Gastroesophageal sphincter (tissue), 3 donors: ENCODE data around the gene MYD88.

Source experiments
- EP300 ChIP-seq: sonication (generic); formaldehyde crosslinking; IDR thresholded peaks from one replicate; pipeline ENCODE4 v1.6.1; 2017; ENCODE audit warnings: antibody characterized with exemption, mild to moderate bottlenecking
- POLR2A ChIP-seq, 2 donors: fragments of 450-650 bp; IDR thresholded peaks; one replicate each; pipeline ENCODE4 v1.6.1; 2017; ENCODE audit warnings: antibody characterized with exemption in 2 of 2, mild to moderate bottlenecking in 2 of 2, moderate library complexity in 1 of 2
- TF ChIP-seq, protein P1 (sequence below), 4 experiments: fragments of 200-600 bp in 2 of 4; fragments of 450-650 bp in 2 of 4; sonication (generic) in 1 of 4; IDR thresholded peaks; one replicate each; pipeline ENCODE4 v1.5.1; 2017 to 2019; ENCODE audit warnings: antibody characterized with exemption in 4 of 4, mild to moderate bottlenecking in 2 of 4, moderate library complexity in 2 of 4

DNA sequence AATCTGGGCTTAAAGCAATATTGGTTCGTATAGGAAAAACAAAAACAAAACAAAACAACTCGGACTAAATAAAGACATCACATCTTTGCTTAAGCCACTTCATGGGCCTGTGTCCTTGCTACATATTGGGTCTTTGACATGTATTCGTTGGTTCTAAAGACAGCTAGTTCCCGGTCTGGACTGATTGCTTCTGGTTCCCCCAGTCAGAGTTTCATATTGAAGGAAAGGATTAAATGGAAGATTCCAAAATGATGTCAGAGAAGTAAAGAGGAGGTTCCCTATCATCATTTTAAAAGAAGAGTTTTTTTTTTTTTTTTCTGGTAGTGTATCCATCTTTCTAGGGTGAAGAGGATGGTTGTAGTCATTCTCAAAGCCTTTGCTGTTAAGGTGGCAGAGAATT lies 29.1 kb downstream of the MYD88 start:
- no peak for TF ChIP-seq POLR2A (IDR thresholded peaks at IDR 0.05)
- TF ChIP-seq, protein P1, sequence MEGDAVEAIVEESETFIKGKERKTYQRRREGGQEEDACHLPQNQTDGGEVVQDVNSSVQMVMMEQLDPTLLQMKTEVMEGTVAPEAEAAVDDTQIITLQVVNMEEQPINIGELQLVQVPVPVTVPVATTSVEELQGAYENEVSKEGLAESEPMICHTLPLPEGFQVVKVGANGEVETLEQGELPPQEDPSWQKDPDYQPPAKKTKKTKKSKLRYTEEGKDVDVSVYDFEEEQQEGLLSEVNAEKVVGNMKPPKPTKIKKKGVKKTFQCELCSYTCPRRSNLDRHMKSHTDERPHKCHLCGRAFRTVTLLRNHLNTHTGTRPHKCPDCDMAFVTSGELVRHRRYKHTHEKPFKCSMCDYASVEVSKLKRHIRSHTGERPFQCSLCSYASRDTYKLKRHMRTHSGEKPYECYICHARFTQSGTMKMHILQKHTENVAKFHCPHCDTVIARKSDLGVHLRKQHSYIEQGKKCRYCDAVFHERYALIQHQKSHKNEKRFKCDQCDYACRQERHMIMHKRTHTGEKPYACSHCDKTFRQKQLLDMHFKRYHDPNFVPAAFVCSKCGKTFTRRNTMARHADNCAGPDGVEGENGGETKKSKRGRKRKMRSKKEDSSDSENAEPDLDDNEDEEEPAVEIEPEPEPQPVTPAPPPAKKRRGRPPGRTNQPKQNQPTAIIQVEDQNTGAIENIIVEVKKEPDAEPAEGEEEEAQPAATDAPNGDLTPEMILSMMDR (IDR thresholded peaks at IDR 0.05): no peak
- TF ChIP-seq EP300: no peak
